ENCODE measurements around the gene KDM4C.
A peak's percentile ranks its signal among the peaks of the same experiment; 100 is the strongest.

KDM4C gene

GRCh38 chr9:7163932-7164331 lies 406.2 kb downstream of the KDM4C start:
- DNase-seq (ENCODE audit: low read depth) = no peak
- no peak overlapping the region for H3K4me3 ChIP-seq (ENCODE audit: control insufficient read depth, low read depth, low read length)
- no peak for TF ChIP-seq CTCF (conservative IDR thresholded peaks at IDR 0.05; ENCODE audit: control insufficient read depth, insufficient read depth, low read depth, low read length)

DNA sequence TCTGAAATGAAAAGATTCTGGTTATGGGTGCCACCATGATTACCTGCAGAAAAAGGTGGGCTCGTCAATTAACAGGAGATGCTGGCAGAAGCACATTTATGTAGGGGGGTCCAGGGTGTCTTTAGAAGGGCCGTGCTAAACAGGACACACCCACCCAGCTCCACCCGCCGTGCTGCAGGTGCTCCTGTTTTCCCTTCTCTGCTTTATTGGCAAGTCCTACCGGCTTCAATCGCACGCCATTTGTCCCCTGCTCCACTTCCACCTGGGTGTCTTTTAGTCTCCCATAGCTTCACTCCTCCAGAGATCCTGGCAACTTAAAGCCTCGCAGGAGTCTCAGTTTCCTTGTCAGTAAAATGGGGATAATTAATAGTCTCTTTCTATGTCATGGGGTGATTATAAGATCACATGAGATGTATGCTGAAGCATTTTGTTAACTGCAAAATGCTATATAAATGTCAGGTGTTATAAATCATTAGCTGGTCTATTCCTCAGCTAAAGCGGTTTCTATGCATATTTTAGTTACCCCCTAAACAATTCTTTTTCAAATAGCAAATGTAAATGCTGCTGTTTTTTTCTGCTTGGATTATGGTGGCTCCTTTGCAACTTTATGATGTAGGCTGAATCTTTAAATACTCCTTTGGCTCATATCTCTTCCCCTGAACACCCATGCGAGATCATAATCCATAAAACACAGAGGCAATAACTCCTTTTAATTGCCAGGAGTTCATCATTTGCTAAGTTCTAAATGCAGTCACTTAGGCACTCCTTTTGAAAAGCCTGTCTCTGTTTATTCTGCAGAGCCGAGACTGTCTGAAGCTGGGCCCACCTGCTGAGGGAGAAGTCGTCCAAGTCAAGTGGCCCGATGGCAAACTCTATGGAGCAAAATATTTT lies 406.9 kb downstream of the KDM4C start:
- no peak for DNase-seq (ENCODE audit: low read depth)
- TF ChIP-seq CTCF (conservative IDR thresholded peaks at IDR 0.05; ENCODE audit: control insufficient read depth, insufficient read depth, low read depth, low read length) = no peak
- H3K4me3 ChIP-seq (ENCODE audit: control insufficient read depth, low read depth, low read length) = no peak overlapping the region

DNA sequence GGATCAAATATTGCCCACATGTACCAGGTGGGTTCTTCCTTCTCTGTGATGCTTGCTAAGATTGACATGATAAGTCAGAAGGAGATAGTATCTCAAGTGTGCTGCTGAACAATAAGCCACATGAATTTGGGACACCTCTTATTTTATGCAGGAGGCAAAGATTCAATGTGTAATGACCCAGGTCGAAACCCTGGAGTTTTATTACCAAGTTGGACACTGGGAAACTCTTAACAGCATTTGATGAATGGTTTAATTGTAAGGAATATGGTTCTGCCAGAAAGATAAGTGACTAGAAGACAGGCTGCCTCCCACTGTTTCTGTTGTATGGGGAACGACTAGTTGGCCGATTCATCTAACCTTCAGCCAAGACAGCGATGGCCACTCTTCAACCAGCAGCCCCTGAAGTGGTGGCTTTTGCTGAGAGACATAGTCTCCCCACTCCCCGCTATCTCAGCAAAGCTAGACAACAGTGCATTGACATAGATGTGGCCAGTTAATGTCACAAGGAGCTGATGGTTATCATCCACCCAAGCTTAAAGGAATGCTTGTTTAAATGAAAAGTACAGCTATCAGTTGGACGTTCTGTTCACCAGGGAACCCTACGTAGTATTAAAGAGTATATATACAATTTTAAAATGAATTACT lies 407.7 kb downstream of the KDM4C start:
- TF ChIP-seq CTCF (conservative IDR thresholded peaks at IDR 0.05; ENCODE audit: control insufficient read depth, insufficient read depth, low read depth, low read length) = no peak

GRCh38 chr9:7166074-7166473 lies 408.3 kb downstream of the KDM4C start:
- no peak for DNase-seq (ENCODE audit: low read depth)
- H3K4me3 ChIP-seq (ENCODE audit: control insufficient read depth, low read depth, low read length) = no peak overlapping the region
- no peak for TF ChIP-seq CTCF (conservative IDR thresholded peaks at IDR 0.05; ENCODE audit: control insufficient read depth, insufficient read depth, low read depth, low read length)

More for the DNA sequence above, 407.7 kb downstream of the KDM4C start:
- no peak overlapping the region for H3K4me3 ChIP-seq (ENCODE audit: control insufficient read depth, low read depth, low read length)
- no peak for DNase-seq (ENCODE audit: low read depth)

DNA sequence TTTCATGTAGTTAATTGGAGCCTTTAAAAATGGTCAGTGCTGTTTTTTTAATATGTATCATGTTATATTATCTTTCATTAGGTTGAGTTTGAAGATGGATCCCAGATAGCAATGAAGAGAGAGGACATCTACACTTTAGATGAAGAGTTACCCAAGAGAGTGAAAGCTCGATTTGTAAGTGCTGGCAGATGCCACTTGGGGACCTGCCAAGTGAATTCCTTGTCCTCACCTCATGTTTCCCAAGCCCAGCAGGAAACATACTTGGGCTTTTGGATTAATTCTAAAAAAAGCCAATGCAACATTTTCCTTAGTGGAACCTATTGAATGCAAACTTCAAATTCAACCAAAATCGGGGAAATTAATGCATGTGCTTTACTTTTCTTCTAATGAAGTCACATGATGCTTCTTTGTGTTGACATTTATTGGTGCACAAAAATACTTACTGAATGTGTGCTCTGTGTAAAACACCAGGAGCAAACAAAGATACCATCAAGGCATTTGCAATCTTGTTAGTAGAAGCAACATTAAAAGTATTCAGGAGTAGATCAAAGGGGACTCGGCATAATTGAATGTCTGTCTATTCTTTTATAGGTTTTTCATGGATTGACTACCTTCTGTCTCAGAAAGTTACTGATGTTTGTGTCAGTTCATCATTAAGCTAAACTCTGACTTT lies 412.1 kb downstream of the KDM4C start:
- no peak for TF ChIP-seq CTCF (conservative IDR thresholded peaks at IDR 0.05; ENCODE audit: control insufficient read depth, insufficient read depth, low read depth, low read length)
- peak; percentile 50 for DNase-seq (ENCODE audit: low read depth)

GRCh38 chr9:7171396-7172153 lies 413.8 kb downstream of the KDM4C start:
- no peak overlapping the region for H3K4me3 ChIP-seq (ENCODE audit: control insufficient read depth, low read depth, low read length)
- TF ChIP-seq CTCF (conservative IDR thresholded peaks at IDR 0.05; ENCODE audit: control insufficient read depth, insufficient read depth, low read depth, low read length) = no peak
- DNase-seq (ENCODE audit: low read depth) = no peak

More for the DNA sequence above, 412.1 kb downstream of the KDM4C start:
- no peak overlapping the region for H3K4me3 ChIP-seq (ENCODE audit: control insufficient read depth, low read depth, low read length)

Measured in fibroblast of mammary gland (primary cell).